HCT116 (cell line): ENCODE data around the gene XPA. TPM values are rescaled to one million over a fixed set of nuclear protein-coding genes. Genes with fewer than 3 reads are reported as not detected.

Experiments used
- ATAC-seq: fragments of 200-7000 bp; cut with Tn5 transposase; 2 replicates; pipeline ENCODE4 v1.9.1; 2020; ENCODE audit warnings: mild to moderate bottlenecking, moderate library complexity
- BruUV-seq: library from RNA; stranded (reverse); fragments of 400-500 nt; replicated peaks from 2 replicates; lab custom pipeline; 2021; lab: Mats Ljungman, UMichigan
- CTCF ChIA-PET: fragments of 300-600 bp; sonication (Branson Sonifier 250); formaldehyde crosslinking; loops from one replicate; lab custom pipeline; 2021; ENCODE audit warnings: antibody characterized with exemption; lab: Charles Lee
- POLR2A ChIA-PET: fragments of 300-600, 350-600 bp; sonication (Branson Sonifier 250); formaldehyde crosslinking; loops from one replicate; lab custom pipeline; 2021; ENCODE audit warnings: antibody characterized with exemption; lab: Charles Lee
- RAD21 ChIA-PET, 2 experiments: fragments of 300-600 bp; sonication (Branson Sonifier 250); formaldehyde crosslinking; loops; one replicate each; lab custom pipeline; 2023; ENCODE audit warnings: low total read pairs in 2 of 2; ENCODE audit not compliant: uncharacterized antibody in 2 of 2, unreplicated experiment in 2 of 2, low non-redundant PET in 1 of 2; lab: Charles Lee
- DNase-seq: peaks from one replicate; pipeline ENCODE4 v3.0.0-alpha.2; 2010; ENCODE audit warnings: low read depth, low spot score
- H2AFZ ChIP-seq: fragments of 200-600 bp; shearing (Covaris generic), sonication (generic); 2 replicates; pipeline ENCODE4 v1.6.1; 2017; ENCODE audit warnings: low read depth, mixed run types, mixed read lengths, antibody characterized with exemption, low read length; ENCODE audit not compliant: poor library complexity, severe bottlenecking
- H3K27ac ChIP-seq: 2 replicates; pipeline ENCODE4 v1.5.1; 2012; ENCODE audit warnings: low read depth, low read length
- H3K27me3 ChIP-seq: fragments of 200-600 bp; sonication (generic); 2 replicates; pipeline ENCODE4 v1.6.1; 2016; ENCODE audit warnings: mixed run types, low read length, mixed read lengths; ENCODE audit not compliant: insufficient read depth
- H3K36me3 ChIP-seq, 2 experiments: fragments of 200-500 bp in 1 of 2; fragments of 200-600 bp in 1 of 2; sonication (Bioruptor generic) in 1 of 2; sonication (generic) in 1 of 2; 2 replicates each; pipeline versions ENCODE4 v1.5.1 to v1.6.1; 2014 to 2016; ENCODE audit warnings: low read length in 2 of 2, inconsistent platforms in 1 of 2, mixed read lengths in 1 of 2, mixed run types in 1 of 2; ENCODE audit not compliant: insufficient read depth in 2 of 2, control insufficient read depth in 1 of 2
- H3K4me1 ChIP-seq, 2 experiments: fragments of 200-600 bp in 1 of 2; sonication (generic) in 1 of 2; 2 replicates each; pipeline versions ENCODE4 v1.5.1 to v1.6.1; 2012 to 2017; ENCODE audit warnings: low read length in 2 of 2, inconsistent platforms in 1 of 2, mild to moderate bottlenecking in 1 of 2, mixed read lengths in 1 of 2, mixed run types in 1 of 2, moderate library complexity in 1 of 2; ENCODE audit not compliant: insufficient read depth in 2 of 2, control insufficient read depth in 1 of 2
- H3K4me2 ChIP-seq: fragments of 200-600 bp; sonication (generic); 2 replicates; pipeline ENCODE4 v1.6.1; 2017; ENCODE audit warnings: mixed run types, low read length, mixed read lengths
- H3K4me3 ChIP-seq, 2 experiments: fragments of 200-600 bp in 1 of 2; sonication (generic) in 1 of 2; replicated peaks in 1 of 2; 2 replicates each; pipeline ENCODE4 v1.5.1; 2011 to 2016; ENCODE audit warnings: low read length in 2 of 2, control low read depth in 1 of 2, low read depth in 1 of 2, mild to moderate bottlenecking in 1 of 2, mixed read lengths in 1 of 2, mixed run types in 1 of 2
- H3K79me2 ChIP-seq: fragments of 200-600 bp; sonication (generic); 2 replicates; pipeline ENCODE4 v1.6.1; 2017; ENCODE audit warnings: mild to moderate bottlenecking, mixed run types, low read length, moderate library complexity, mixed read lengths; ENCODE audit not compliant: insufficient read depth
- H3K9ac ChIP-seq: fragments of 200-600 bp; sonication (generic); 2 replicates; pipeline ENCODE4 v1.6.1; 2016; ENCODE audit warnings: low read length, mixed read lengths
- H3K9me2 ChIP-seq: fragments of 200-600 bp; sonication (generic), shearing (Covaris generic); 2 replicates; pipeline ENCODE4 v1.6.1; 2017; ENCODE audit warnings: mixed run types, mild to moderate bottlenecking, moderate library complexity; ENCODE audit not compliant: insufficient read depth
- H3K9me3 ChIP-seq, 2 experiments: fragments of 200-500 bp in 1 of 2; fragments of 200-600 bp in 1 of 2; sonication (Bioruptor generic) in 1 of 2; sonication (generic) in 1 of 2; 2 replicates each; pipeline ENCODE4 v1.6.1; 2014 to 2017; ENCODE audit warnings: low read length in 2 of 2, mixed read lengths in 2 of 2, inconsistent platforms in 1 of 2, low read depth in 1 of 2, mild to moderate bottlenecking in 1 of 2, mixed run types in 1 of 2, moderate library complexity in 1 of 2; ENCODE audit not compliant: control insufficient read depth in 1 of 2, insufficient read depth in 1 of 2
- H4K20me1 ChIP-seq: fragments of 200-600 bp; sonication (generic), shearing (Covaris generic); 2 replicates; pipeline ENCODE4 v1.6.1; 2017; ENCODE audit warnings: mixed run types, mild to moderate bottlenecking, moderate library complexity; ENCODE audit not compliant: insufficient read depth
- ATF3 ChIP-seq: IDR thresholded peaks from 2 replicates; pipeline ENCODE4 v1.6.1; 2012
- CBX3 ChIP-seq: IDR thresholded peaks from 2 replicates; pipeline ENCODE4 v1.6.1; 2012; ENCODE audit warnings: low read depth
- CEBPB ChIP-seq: IDR thresholded peaks from 2 replicates; pipeline ENCODE4 v1.6.1; 2012; ENCODE audit warnings: low read depth
- EGR1 ChIP-seq: IDR thresholded peaks from 2 replicates; pipeline ENCODE4 v1.6.1; 2012; ENCODE audit warnings: low read depth
- ELF1 ChIP-seq: IDR thresholded peaks from 2 replicates; pipeline ENCODE4 v1.6.1; 2012; ENCODE audit warnings: low read depth, borderline replicate concordance
- EZH2phosphoT487 ChIP-seq: fragments of 200-600 bp; IDR thresholded peaks from 2 replicates; pipeline ENCODE4 v1.6.1; 2018; ENCODE audit warnings: antibody characterized with exemption, borderline replicate concordance
- POLR2A ChIP-seq: IDR thresholded peaks from 2 replicates; pipeline ENCODE4 v1.7.0; 2011; ENCODE audit warnings: borderline replicate concordance; ENCODE audit not compliant: insufficient read depth, insufficient read length; ENCODE audit errors: extremely low read depth
- POLR2AphosphoS5 ChIP-seq: IDR thresholded peaks from 2 replicates; pipeline ENCODE4 v1.6.1; 2011; ENCODE audit warnings: mild to moderate bottlenecking, low read depth, low read length, moderate library complexity
- RAD21 ChIP-seq: IDR thresholded peaks from 2 replicates; pipeline ENCODE4 v1.6.1; 2012; ENCODE audit warnings: low read depth, mild to moderate bottlenecking
- SIN3A ChIP-seq: IDR thresholded peaks from 2 replicates; pipeline ENCODE4 v1.6.1; 2012; ENCODE audit warnings: low read depth
- SP1 ChIP-seq: IDR thresholded peaks from 2 replicates; pipeline ENCODE4 v1.6.1; 2012; ENCODE audit warnings: low read depth
- SRF ChIP-seq: IDR thresholded peaks from 2 replicates; pipeline ENCODE4 v1.6.1; 2012; ENCODE audit warnings: low read depth
- YY1 ChIP-seq: IDR thresholded peaks from 2 replicates; pipeline ENCODE4 v1.6.1; 2011; ENCODE audit warnings: low read length, low read depth, moderate library complexity, mild to moderate bottlenecking; ENCODE audit not compliant: insufficient replicate concordance; ENCODE audit errors: extremely low read depth
- ZFX ChIP-seq: fragments of 450-650 bp; IDR thresholded peaks from 2 replicates; pipeline ENCODE4 v1.6.1; 2017
- ZNF274 ChIP-seq: fragments of 200-500 bp; sonication (Bioruptor generic); IDR thresholded peaks from 2 replicates; pipeline ENCODE4 v1.6.1; 2014; ENCODE audit warnings: mild to moderate bottlenecking, low read depth, low read length, inconsistent platforms
- intact Hi-C: fragments of 100-400 bp; cut with micrococcal nuclease; formaldehyde crosslinking; loops from 2 replicates; pipeline ENCODE4 v1.10.0; 2022
- total RNA-seq: library from RNA; stranded (reverse); gene quantifications from one replicate; pipeline ENCODE4 v1.2.1, GENCODE V29; 2021; ENCODE audit not compliant: unreplicated experiment
- TF ChIP-seq, protein P1 (sequence below): IDR thresholded peaks from 2 replicates; pipeline ENCODE4 v1.6.1; 2011; ENCODE audit warnings: mild to moderate bottlenecking, low read length, moderate library complexity; ENCODE audit not compliant: insufficient replicate concordance; ENCODE audit errors: extremely low read depth

XPA gene
- total RNA-seq, 1 experiment from 2014 or later = 9.3 TPM

DNA sequence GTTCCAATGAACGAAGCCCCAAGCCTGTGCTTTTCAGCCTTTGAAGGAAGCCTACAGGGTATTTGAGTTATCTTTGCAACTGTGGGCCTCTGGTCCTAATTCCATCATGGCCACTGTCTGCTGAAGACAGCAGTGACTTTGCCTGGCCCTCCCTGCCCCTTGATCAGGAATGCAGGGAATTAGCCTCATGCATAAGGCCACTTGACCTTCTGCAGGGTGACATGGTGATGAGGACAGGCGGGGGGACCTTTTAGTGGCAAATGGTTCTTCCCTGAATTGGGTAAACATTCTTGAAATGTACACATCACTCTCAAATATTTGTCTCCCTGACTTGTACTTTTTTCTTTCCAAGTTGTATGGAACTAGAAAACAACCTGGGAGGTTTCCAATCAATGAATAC lies 25.2 kb upstream of the XPA start:
- ATAC-seq (no peak), DNase-seq (no peak)
- ChIA-PET CTCF (interaction anchor here (0.7 kb wide), 1 partner anchor 10 kb away, joined by 3 read pairs; no protein-coding TSS in a partner anchor), RAD21 (no interaction called here), POLR2A (no interaction called here)
- Histone ChIP-seq H4K20me1 (no peaks in the 10 kb centered on the region), H3K4me1 (no peaks in the 10 kb centered on the region), H3K4me3 (no peak overlapping the region), H3K79me2 (no peaks in the 10 kb centered on the region), H3K9me2 (no peaks in the 10 kb centered on the region), H3K27me3 (no peaks in the 10 kb centered on the region), H3K9me3 (no peaks in the 10 kb centered on the region; a peak in 1 of 4 replicates), H3K36me3 (no peaks in the 10 kb centered on the region), H3K9ac (no peak overlapping the region), H2AFZ (no peak overlapping the region), H3K4me2 (no peak overlapping the region), H3K27ac (no peak overlapping the region)
- BruUV-seq = no TSS peak
- TF ChIP-seq EGR1 = no peak
- no peak for TF ChIP-seq ELF1
- TF ChIP-seq POLR2AphosphoS5 = no peak
- TF ChIP-seq RAD21 = no peak
- TF ChIP-seq, protein P1, sequence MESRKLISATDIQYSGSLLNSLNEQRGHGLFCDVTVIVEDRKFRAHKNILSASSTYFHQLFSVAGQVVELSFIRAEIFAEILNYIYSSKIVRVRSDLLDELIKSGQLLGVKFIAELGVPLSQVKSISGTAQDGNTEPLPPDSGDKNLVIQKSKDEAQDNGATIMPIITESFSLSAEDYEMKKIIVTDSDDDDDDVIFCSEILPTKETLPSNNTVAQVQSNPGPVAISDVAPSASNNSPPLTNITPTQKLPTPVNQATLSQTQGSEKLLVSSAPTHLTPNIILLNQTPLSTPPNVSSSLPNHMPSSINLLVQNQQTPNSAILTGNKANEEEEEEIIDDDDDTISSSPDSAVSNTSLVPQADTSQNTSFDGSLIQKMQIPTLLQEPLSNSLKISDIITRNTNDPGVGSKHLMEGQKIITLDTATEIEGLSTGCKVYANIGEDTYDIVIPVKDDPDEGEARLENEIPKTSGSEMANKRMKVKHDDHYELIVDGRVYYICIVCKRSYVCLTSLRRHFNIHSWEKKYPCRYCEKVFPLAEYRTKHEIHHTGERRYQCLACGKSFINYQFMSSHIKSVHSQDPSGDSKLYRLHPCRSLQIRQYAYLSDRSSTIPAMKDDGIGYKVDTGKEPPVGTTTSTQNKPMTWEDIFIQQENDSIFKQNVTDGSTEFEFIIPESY = no peak
- no peak for TF ChIP-seq CBX3
- no peak for TF ChIP-seq POLR2A
- TF ChIP-seq SIN3A = no peak
- TF ChIP-seq YY1 = no peak
- TF ChIP-seq SP1 = no peak
- no peak for TF ChIP-seq ZNF274
- TF ChIP-seq SRF = no peak
- TF ChIP-seq CEBPB = no peak
- no peak for TF ChIP-seq ZFX
- TF ChIP-seq ATF3 = no peak
- no peak for TF ChIP-seq EZH2phosphoT487
- intact Hi-C loops = no loop called here
